ENCODE measurements around the gene XYLT1.

- TF ChIP-seq POLR2A (IDR thresholded peaks at IDR 0.05): no peak
- no peak for TF ChIP-seq CTCF (IDR thresholded peaks at IDR 0.05)
Measured at GRCh38 chr16:17166095-17166494, 304.7 kb downstream of the XYLT1 start.
